PFSK-1 (cell line): ENCODE measurements around the gene RBX1.

Experiments used
- POLR2AphosphoS5 ChIP-seq: IDR thresholded peaks from 2 replicates; pipeline ENCODE4 v1.6.1; 2012; ENCODE audit warnings: low read depth, mild to moderate bottlenecking, control low read depth, low read length, moderate library complexity
- SIN3A ChIP-seq: IDR thresholded peaks from 2 replicates; pipeline ENCODE4 v1.6.1; 2012; ENCODE audit warnings: mild to moderate bottlenecking, low read length, moderate library complexity, borderline replicate concordance; ENCODE audit not compliant: insufficient read depth

DNA sequence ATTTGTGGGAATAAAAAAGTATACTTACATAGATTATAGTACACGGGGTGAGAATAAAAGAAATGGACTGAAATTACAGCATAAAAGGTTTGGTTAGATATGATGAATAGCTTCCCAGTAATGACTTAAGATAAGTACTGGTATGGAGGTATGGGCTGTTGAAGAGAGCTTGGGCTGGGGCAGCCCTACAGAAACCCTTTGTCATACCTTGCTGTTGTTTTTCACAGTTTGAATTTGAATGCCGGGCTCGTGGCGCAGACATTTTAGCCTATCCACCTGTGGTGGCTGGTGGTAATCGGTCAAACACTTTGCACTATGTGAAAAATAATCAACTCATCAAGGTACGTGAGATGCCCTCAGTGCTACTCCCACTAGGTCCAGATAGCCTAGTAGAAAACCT is 42.3 kb upstream of the RBX1 start:
- TF ChIP-seq POLR2AphosphoS5, result no peak
- TF ChIP-seq SIN3A, result no peak
